H9 (cell line): ENCODE data around the gene C3. TPM values are rescaled to one million over a fixed set of nuclear protein-coding genes. Genes with fewer than 3 reads are reported as not detected.

Experiments
- DNase-seq: peaks from one replicate; pipeline ENCODE4 v3.0.0-alpha.2; 2017
- H2AFZ ChIP-seq: one replicate; pipeline ENCODE4 v1.6.1; 2013; ENCODE audit warnings: mild to moderate bottlenecking, low read length, control low read depth, moderate library complexity
- H2AK5ac ChIP-seq: 2 replicates; pipeline ENCODE4 v1.6.1; 2013; ENCODE audit warnings: low read length, control low read depth, mixed read lengths; ENCODE audit not compliant: insufficient read length
- H2BK120ac ChIP-seq: one replicate; pipeline ENCODE4 v1.6.1; 2013; ENCODE audit warnings: low read depth, mild to moderate bottlenecking, low read length, control low read depth, inconsistent platforms; ENCODE audit not compliant: poor library complexity, severe bottlenecking
- H2BK12ac ChIP-seq: 2 replicates; pipeline ENCODE4 v1.6.1; 2013; ENCODE audit warnings: low read length, control low read depth, mixed read lengths, low read depth; ENCODE audit not compliant: insufficient read length
- H2BK15ac ChIP-seq: 2 replicates; pipeline ENCODE4 v1.6.1; 2013; ENCODE audit warnings: low read depth, low read length, control low read depth
- H2BK20ac ChIP-seq: one replicate; pipeline ENCODE4 v1.6.1; 2013; ENCODE audit warnings: low read depth, mild to moderate bottlenecking, low read length, control low read depth, inconsistent platforms; ENCODE audit not compliant: poor library complexity, severe bottlenecking
- H2BK5ac ChIP-seq: 2 replicates; pipeline ENCODE4 v1.6.1; 2013; ENCODE audit warnings: low read length, control low read depth, mixed read lengths; ENCODE audit not compliant: insufficient read length
- H3K14ac ChIP-seq: 2 replicates; pipeline ENCODE4 v1.6.1; 2013; ENCODE audit warnings: low read length, control low read depth; ENCODE audit not compliant: insufficient read depth
- H3K18ac ChIP-seq: 2 replicates; pipeline ENCODE4 v1.6.1; 2013; ENCODE audit warnings: low read depth, mild to moderate bottlenecking, mixed read lengths, low read length, control low read depth; ENCODE audit not compliant: insufficient read length
- H3K23ac ChIP-seq: 2 replicates; pipeline ENCODE4 v1.6.1; 2013; ENCODE audit warnings: low read length, control low read depth, mixed read lengths, low read depth; ENCODE audit not compliant: insufficient read length
- H3K23me2 ChIP-seq: 2 replicates; pipeline ENCODE4 v1.6.1; 2013; ENCODE audit warnings: low read depth, mild to moderate bottlenecking, mixed read lengths, low read length, control low read depth; ENCODE audit not compliant: insufficient read length, poor library complexity, severe bottlenecking
- H3K27ac ChIP-seq: 2 replicates; pipeline ENCODE4 v1.5.1; 2013; ENCODE audit warnings: low read length, control low read depth, mixed read lengths, low read depth; ENCODE audit not compliant: insufficient read length
- H3K27me3 ChIP-seq: 2 replicates; pipeline ENCODE4 v1.6.1; 2013; ENCODE audit warnings: low read length, control low read depth, inconsistent platforms; ENCODE audit not compliant: insufficient read depth
- H3K4ac ChIP-seq: 2 replicates; pipeline ENCODE4 v1.6.1; 2013; ENCODE audit warnings: low read depth, mild to moderate bottlenecking, control low read depth, inconsistent platforms, low read length, moderate library complexity
- H3K4me1 ChIP-seq: 2 replicates; pipeline ENCODE4 v1.6.1; 2013; ENCODE audit warnings: low read length, control low read depth, inconsistent platforms; ENCODE audit not compliant: insufficient read depth
- H3K4me2 ChIP-seq: 2 replicates; pipeline ENCODE4 v1.6.1; 2013; ENCODE audit warnings: low read length, control low read depth, mixed read lengths; ENCODE audit not compliant: insufficient read length, insufficient read depth
- H3K56ac ChIP-seq: 2 replicates; pipeline ENCODE4 v1.6.1; 2013; ENCODE audit warnings: low read depth, mild to moderate bottlenecking, mixed read lengths, low read length, control low read depth; ENCODE audit not compliant: insufficient read length
- H3K79me1 ChIP-seq: 2 replicates; pipeline ENCODE4 v1.6.1; 2013; ENCODE audit warnings: low read depth, mild to moderate bottlenecking, moderate library complexity, low read length, control low read depth, inconsistent platforms; ENCODE audit not compliant: insufficient read depth, poor library complexity, severe bottlenecking
- H3K79me2 ChIP-seq: 2 replicates; pipeline ENCODE4 v1.6.1; 2013; ENCODE audit warnings: low read length, control low read depth, inconsistent platforms; ENCODE audit not compliant: insufficient read depth
- H3K9ac ChIP-seq: 2 replicates; pipeline ENCODE4 v1.6.1; 2013; ENCODE audit warnings: low read length, control low read depth, mixed read lengths; ENCODE audit not compliant: insufficient read length; ENCODE audit errors: extremely low read depth
- H3K9me3 ChIP-seq: one replicate; pipeline ENCODE4 v1.6.1; 2013; ENCODE audit warnings: low read depth, low read length, inconsistent platforms; ENCODE audit not compliant: control insufficient read depth
- H3T11ph ChIP-seq: one replicate; pipeline ENCODE4 v1.6.1; 2013; ENCODE audit warnings: mild to moderate bottlenecking, low read length, control low read depth, inconsistent platforms
- H4K20me1 ChIP-seq: one replicate; pipeline ENCODE4 v1.6.1; 2013; ENCODE audit not compliant: control insufficient read depth, insufficient read length, insufficient read depth
- H4K5ac ChIP-seq: 2 replicates; pipeline ENCODE4 v1.6.1; 2013; ENCODE audit warnings: low read depth, mild to moderate bottlenecking, mixed read lengths, low read length, control low read depth; ENCODE audit not compliant: insufficient read length
- H4K8ac ChIP-seq: replicated peaks from 2 replicates; pipeline ENCODE4 v1.6.1; 2013; ENCODE audit warnings: low read length, control low read depth, mixed read lengths, low read depth; ENCODE audit not compliant: insufficient read length
- H4K91ac ChIP-seq: 2 replicates; pipeline ENCODE4 v1.6.1; 2013; ENCODE audit warnings: low read depth, mild to moderate bottlenecking, moderate library complexity, mixed read lengths, low read length, control low read depth; ENCODE audit not compliant: insufficient read length
- H3K27ac Mint-ChIP-seq, 3 experiments: 2 replicates in 2 of 3; 3 replicates in 1 of 3; pipeline ENCODE4 v1.8.0; 2020 to 2021; ENCODE audit warnings: mixed read lengths in 3 of 3, mild to moderate bottlenecking in 1 of 3, moderate library complexity in 1 of 3
- H3K27me3 Mint-ChIP-seq: 2 replicates; pipeline ENCODE4 v1.8.0; 2021; ENCODE audit warnings: low read depth, mild to moderate bottlenecking, moderate library complexity, mixed read lengths
- H3K36me3 Mint-ChIP-seq, 3 experiments: 2 replicates in 2 of 3; 3 replicates in 1 of 3; pipeline ENCODE4 v1.8.0; 2020 to 2021; ENCODE audit warnings: low read depth in 3 of 3, mixed read lengths in 3 of 3; ENCODE audit not compliant: insufficient read depth in 1 of 3
- H3K4me1 Mint-ChIP-seq, 2 experiments: 2 replicates each; pipeline ENCODE4 v1.8.0; 2020; ENCODE audit warnings: mixed read lengths in 2 of 2
- H3K4me3 Mint-ChIP-seq, 2 experiments: 2 replicates in 1 of 2; 3 replicates in 1 of 2; pipeline ENCODE4 v1.8.0; 2020 to 2021; ENCODE audit warnings: mild to moderate bottlenecking in 2 of 2, mixed read lengths in 2 of 2, moderate library complexity in 1 of 2
- H3K9me3 Mint-ChIP-seq, 2 experiments: 2 replicates in 1 of 2; 3 replicates in 1 of 2; pipeline ENCODE4 v1.8.0; 2020; ENCODE audit warnings: mild to moderate bottlenecking in 2 of 2, mixed read lengths in 2 of 2, moderate library complexity in 1 of 2
- CTCF ChIP-seq: fragments of 200-600 bp; sonication (generic); conservative IDR thresholded peaks from 3 replicates; pipeline ENCODE4 v1.8.0; 2021; ENCODE audit warnings: antibody characterized with exemption, mild to moderate bottlenecking
- WGBS: extraction: QIAGEN DNeasy Blood & Tissue Kit; methylation state at CpG from one replicate; pipeline ENCODE4 v1.1.7; 2013; ENCODE audit warnings: missing lambda C conversion rate, low lambda C conversion rate, mixed read lengths; ENCODE audit not compliant: insufficient read length; ENCODE audit errors: extremely low coverage; 5-methylcytosine and 5-hydroxymethylcytosine counted together
- total RNA-seq: library from RNA; stranded (reverse); gene quantifications from 2 replicates; pipeline ENCODE4 v1.2.1, GENCODE V29; 2021

C3 gene
- total RNA-seq, 1 experiment from 2014 or later, result 5.9 TPM

- no CpG with 5 or more reads among the region's 55 CpGs for WGBS
- TF ChIP-seq CTCF, result no peak
- no peak within 1 kb of the TSS for H3K4ac ChIP-seq
Observed at GRCh38 chr19:6737284-6737872, 16.9 kb upstream of the C3 start, which contains the start of gene GPR108. Gene GPR108 (minus strand): TSS chr19:6737580. CDS start chr19:6737576, 4 bp downstream.

More at GRCh38 chr19:6737284-6737872, 16.9 kb upstream of the C3 start, which contains the start of gene GPR108:
- DNase-seq, result peak; percentile 100
- Histone ChIP-seq H3K23me2 (peaks cover 25% of the 10 kb centered on the region), H3K14ac (peak within 1 kb of the TSS; percentile 98), H4K91ac (no peak within 1 kb of the TSS), H3K4me1 (peaks cover 7% of the 10 kb centered on the region; the same call in 1 of the 2 replicates), H4K8ac (no peak within 1 kb of the TSS), H3K9ac (peak within 1 kb of the TSS; percentile 72), H2BK5ac (no peak within 1 kb of the TSS), H3K27ac (peak within 1 kb of the TSS; percentile 42), H3K18ac (peak within 1 kb of the TSS; percentile 98), H3K23ac (no peak within 1 kb of the TSS), H3K4me2 (peak within 1 kb of the TSS; percentile 97), H3T11ph (no peak within 1 kb of the TSS), H4K20me1 (peaks cover 2% of the 10 kb centered on the region), H3K9me3 (no peaks in the 10 kb centered on the region), H2BK15ac (peak within 1 kb of the TSS; percentile 2; the same call in 1 of the 2 replicates), H4K5ac (no peak within 1 kb of the TSS), H3K79me2 (no peaks in the 10 kb centered on the region; the same call in 1 of the 2 replicates), H2AK5ac (no peak within 1 kb of the TSS), H2BK12ac (no peak within 1 kb of the TSS), H2BK20ac (no peak within 1 kb of the TSS), H3K27me3 (no peaks in the 10 kb centered on the region), H2BK120ac (no peak within 1 kb of the TSS), H2AFZ (no peak within 1 kb of the TSS), H3K56ac (no peak within 1 kb of the TSS), H3K79me1 (no peaks in the 10 kb centered on the region)
- Mint-ChIP-seq H3K9me3 (no peaks in the 10 kb centered on the region), H3K27me3 (no peaks in the 10 kb centered on the region), H3K36me3 (peaks cover 9 to 16% (median 12%) of the 10 kb centered on the region in 3 experiments), H3K4me1 (peaks cover 37 to 50% of the 10 kb centered on the region in 2 experiments), H3K27ac (peak within 1 kb of the TSS; percentile 95 to 98 (median 97)), H3K4me3 (peak within 1 kb of the TSS; percentile 88 to 97)
